Activated CD4-positive, alpha-beta T cell treated with anti-CD3 and anti-CD28 coated beads, Interleukin-2, Interleukin-6, amounts not matched to agents 100 ng/mL and 50 ng/mL, durations not matched to agents 16 hours and 8 hours (primary cell): ENCODE data around the gene GOLIM4.

Experiments
- DNase-seq: peaks from one replicate; pipeline ENCODE4 v3.0.0-alpha.2; 2020

Gene GOLIM4

DNA sequence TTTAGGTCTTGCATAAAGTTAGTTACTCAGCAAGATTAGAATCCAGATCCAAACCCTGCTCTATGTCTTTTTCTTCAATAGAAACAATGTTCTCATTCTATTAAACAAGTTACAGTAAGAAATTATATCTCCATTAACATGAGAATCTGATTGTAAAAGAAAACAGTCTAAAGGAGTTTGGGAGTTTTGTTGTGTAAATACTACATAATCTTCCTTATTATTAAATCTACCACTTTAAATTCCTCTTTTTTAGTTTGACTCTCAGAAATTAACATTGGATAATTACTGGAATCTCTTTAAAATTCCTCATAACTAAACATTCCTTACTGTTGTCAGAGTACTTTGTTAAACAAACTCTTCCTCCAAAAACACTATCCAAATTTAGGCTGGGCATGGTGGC is 1.7 kb upstream of the GOLIM4 start:
- DNase-seq, result no peak

DNA sequence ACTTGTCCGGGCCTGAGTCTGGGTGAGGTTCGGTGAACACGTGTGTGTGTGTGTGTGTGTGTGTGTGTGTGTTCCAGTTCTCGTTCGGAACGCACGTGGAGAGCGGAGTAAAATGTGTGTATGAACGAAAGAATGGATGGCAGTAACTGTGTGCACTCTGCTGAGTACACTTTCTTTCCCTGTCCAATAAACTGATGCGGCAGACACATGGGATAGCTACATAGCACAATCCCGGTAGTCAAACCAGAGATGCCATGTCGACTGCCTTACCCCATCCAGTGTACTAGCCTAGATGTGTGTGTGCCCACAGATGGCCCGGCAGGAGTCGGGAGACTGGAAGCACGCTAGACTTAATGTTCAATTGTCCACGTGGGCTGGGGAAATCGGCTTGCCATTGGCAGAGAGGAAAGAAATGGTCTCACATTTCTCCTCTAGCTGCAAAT is 507 bp upstream of the GOLIM4 start:
- peak; percentile 29 for DNase-seq

DNA sequence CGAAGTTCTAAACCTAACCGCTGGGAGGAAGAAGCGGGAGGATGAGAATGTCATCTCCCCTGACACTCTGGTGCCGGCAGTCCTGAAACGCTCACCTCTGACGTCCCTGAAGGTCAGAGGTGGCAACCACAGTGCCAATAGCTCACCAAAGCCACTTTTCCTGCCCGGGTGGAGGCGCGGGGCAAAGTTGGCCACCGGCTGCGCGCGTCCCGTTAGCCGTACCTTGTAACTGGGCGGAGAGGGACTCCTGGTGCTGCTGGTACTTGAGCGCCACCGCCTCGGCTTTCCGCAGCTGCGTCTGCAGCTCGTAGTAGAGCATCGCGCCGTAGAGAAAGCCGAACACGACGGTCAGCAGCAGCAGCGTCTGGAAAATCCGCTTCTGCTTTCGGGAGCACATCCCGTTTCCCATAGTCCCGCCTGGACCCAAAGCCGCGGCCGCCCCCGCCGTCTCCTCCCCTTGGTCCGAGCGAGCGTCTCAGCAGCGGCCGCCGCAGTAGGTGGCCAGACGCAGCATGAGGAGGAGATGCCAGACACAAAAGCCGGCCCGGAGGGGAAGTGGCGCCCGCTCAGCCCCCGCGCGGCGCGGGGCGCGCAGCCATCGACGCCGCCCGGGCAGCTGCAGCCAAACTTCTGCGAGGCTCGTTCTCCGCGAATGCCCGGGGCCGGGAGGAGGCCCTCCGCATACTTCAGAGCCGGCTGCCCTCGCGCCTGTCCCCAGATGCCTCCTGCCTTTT is 680 bp downstream of the GOLIM4 start:
- DNase-seq, result peak; percentile 66

DNA sequence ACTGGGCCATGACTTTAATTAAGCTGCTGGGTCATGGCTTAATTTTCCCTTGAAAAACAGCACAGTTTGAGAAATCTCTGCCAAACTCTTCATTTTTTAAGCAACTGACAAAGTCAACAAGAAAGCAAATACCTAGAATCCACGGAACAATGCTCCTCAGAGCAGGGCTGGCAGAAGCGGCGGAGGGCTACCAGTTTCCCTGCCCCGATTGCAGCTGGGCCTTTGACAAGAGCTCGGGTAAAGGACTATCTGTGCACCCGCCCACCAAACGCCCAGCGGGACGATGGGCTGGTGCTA is 1.2 kb downstream of the GOLIM4 start:
- DNase-seq, result no peak

DNA sequence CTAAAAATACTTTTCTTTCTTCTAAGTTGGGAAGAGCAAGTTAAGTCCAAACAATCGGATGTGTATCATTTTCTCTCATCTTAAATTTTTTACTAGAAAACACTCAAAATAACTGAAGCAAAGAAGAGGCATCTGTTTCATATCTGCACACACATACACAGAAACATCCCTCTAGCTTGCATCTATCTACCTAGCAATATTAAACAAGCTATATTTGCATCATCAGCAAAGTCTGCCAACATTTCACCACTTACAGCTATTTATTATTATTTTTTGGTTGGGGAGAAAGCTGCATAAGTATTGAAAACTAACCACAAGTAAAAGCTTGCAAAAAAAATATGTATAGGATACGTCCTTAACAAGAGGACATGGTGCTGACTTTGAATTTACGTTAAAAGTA is 1.9 kb downstream of the GOLIM4 start:
- no peak for DNase-seq

DNA sequence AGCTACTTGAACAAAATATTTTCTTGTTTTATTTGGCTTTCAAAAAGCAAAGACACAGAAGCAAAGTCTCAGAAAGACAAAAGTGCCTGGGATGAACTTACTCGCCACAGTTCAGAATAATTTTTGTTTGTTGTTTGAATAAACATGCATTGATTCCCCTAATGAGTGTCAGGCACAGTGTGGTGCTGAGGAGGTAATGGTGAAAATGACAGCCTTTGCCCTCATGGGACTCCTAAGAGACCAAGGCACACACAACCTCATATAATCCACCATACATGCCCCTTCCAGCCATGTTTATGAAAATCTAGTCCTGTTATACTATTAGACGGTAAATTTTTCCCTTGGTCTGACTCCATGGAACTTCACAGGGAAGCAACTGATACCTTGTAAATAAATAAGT is 2.5 kb downstream of the GOLIM4 start:
- DNase-seq, result no peak

DNA sequence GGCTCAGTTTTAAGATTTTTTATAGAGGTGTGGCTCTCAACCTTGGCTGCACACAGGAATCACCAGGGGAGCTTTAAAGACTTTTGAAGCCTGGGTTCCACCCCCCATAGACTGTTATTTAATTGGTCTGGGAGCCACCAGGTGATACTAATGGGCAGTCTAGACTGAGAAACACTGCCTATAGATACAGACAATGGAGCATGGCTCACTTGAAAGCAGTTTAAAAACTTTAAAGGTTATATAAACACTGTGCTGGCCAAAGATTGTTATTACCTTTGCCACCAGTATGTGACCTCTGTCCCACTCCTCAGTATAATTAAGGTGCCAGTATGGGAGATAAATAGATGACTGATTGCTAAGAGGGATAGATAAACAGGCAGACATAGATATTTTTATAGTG is 3.8 kb downstream of the GOLIM4 start:
- DNase-seq, result no peak

DNA sequence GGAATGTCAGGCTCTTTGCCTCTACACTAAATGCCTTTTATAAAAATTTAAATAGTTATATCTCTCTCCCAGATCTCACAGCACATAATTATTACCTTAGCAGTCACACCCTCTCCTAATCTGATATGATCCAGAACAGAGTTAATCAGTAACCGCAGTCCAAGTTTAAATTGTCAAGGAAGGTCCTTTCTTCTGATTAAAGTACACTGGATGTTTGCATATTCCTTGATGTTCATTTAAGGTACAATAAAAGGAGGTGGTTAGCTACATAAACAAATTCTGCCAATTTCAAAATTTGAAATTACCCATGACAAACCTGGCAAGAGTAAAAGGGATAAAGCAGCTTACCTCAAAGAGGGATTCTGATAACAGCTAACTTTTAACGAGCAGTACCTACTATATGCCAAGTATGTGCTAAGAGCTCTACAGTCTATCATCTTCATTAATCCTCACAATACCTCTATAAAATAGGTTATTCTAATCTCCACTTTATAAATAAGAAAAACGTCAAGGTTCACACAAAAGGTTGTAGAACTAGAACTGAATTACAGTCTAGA is 4.3 kb downstream of the GOLIM4 start:
- no peak for DNase-seq

DNA sequence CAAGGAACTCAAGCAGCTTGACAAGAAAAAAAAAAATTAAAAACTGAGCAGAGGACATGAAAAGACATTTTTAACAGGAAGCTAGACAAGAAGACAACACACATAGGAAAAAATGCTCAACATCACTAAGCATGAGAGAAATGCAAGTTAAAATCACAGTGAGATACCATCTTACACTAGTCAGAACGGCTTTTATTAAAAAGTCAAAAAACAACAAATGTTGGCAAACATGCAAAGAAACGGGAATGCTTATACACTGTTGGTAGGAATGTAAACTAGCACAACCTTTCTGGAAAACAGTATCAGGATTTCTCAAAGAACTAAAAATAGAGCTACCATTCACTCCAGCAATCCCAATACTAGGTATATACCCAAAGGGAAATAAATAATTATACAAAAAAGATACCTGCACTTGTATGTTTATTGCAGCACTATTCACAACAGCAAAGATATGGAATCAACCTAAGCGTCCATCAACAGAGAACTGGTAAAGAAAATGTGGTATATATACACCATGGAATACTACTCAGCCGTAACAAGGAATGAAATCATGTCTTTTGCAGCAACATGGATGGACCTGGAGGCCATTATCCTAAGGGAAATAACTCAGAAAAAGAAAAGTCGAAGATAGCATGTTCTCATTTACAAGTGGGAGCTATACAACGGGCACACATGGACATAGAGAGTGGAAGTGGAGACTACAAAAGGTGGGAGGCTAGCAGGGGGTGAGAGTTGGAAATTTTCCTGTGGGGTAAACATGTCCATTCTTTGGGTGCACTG is 5.2 kb downstream of the GOLIM4 start:
- DNase-seq, result no peak

DNA sequence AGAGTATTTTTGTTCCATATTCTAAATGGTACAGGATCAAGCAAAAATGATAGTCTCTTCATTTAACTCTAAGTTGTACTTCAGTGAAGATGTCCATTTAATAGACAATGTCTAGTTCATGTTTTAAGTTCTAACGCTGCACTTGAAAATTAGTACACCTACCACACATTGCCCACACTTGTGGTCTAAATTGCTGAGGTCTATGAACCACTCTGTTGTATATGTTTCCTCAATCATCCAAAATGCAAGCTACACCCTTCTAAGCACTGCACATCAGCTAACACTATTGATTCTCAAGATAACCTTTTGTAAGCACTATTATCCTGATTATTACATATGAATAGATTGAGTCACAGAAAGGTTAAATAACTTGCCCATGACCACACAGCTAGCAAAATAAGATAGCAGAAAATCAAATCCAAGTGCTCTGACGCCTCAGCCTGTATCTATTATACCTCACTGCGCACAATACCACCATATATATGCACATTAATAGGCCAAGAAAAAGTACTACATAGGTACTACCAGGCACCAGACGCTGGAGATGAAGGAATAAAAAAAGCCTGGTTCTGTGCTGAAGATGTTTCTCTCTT is 6.4 kb downstream of the GOLIM4 start:
- no peak for DNase-seq

DNA sequence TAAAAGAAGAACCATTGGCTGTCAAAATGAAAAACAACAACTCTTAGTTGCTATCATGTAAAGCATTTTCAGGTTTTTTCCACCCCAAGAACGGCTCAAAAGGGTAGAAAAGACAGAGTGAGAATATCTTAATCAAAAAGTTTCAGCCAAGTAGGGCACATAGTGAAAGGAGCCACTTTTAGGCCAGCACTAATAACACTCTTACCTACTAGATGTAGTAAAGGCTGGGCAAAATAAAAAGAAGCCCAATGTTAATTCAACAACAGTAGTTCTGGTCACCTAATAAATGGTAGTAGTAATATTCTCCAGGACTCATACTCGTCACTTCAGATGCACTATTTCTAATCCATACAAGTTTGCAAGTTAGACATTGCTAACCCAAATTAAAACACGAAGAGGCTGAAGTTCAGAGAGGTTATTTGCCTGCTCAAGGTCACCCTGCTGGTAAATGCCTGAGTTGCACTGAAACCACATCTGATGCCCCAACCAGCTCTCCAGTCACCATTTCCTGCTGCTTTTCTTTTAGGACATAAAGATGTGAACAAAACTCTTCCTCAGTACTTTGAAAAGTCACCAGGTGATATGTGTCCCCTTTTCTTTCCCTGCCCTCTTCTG is 7.5 kb downstream of the GOLIM4 start:
- DNase-seq, result peak; percentile 39

DNA sequence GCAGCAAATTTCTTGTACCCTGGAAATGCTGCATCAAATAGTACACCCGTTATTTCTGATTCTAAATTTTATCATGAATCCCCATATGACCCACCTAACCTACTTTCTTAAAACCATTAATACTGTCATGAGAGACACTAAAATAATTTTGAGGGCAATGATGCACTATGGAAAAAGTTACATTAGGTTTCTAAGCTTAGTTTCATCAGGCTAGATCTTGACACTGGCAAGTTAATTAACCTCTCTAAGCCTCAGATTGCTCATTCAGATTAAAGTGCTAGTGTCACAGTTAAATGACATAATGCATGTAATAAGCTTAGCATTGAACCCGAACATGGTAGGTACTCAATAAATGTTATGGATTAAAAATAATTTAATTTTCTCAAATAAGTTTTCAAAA is 8.2 kb downstream of the GOLIM4 start:
- no peak for DNase-seq

DNA sequence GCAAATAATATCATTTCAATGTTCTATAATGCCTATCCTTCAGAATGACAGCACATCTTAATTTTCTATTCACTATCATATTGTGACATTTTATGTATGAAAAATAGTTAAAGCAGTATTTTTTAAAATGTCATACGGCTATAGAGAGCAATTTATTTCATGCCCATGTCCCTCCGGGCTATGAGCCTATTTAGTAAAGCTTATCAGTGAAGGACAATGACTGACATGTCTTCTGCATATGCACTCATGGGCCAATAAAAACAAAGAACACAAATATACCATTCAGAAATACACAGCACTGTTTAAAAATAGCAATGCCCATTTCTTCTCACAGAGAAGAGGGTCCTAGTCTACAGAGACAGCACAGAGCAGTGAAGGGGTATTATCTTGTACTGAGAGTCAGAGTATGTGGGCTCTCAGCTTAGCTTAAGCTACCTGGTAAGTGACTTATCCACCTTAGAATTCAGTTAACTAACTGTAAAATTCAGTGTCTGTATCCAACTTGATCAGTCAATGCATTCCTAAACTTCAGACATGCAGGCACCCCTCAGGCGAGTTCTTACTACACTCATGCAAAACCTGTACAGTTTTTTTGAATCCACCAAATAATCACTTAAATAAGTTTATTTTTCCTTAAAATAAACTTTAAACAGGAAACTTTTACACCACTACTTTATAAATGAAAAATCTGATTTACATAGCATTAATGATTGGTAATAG is 9.0 kb downstream of the GOLIM4 start:
- no peak for DNase-seq

DNA sequence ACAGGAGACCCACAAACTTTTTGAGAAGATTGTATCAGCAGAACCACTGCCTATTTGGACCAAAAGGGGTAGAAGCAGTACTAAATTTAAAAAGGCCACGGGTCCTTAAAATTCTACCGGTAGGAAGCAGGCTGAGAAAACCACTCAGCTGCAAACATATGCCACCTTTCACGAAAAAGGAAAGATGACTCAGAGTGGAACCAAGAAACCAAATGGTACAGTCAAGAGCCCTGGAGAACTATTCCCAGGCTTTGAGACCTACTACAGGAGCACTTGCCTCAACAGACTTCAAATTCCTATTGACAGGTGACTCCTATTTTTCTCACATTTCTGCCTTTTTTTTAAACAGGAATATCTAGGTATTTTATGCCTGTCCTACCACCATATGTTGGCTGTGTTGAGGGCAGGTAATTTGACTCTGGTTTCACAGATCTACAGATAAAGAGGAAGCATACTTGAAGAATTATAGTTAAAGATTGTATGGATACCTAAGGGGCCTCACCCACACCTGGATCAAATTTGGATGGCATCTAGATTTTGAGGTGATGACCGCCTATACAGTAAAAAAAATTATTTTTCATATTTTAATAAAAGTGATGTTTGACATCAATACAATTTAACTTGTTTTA is 10.1 kb downstream of the GOLIM4 start:
- peak; percentile 35 for DNase-seq

DNA sequence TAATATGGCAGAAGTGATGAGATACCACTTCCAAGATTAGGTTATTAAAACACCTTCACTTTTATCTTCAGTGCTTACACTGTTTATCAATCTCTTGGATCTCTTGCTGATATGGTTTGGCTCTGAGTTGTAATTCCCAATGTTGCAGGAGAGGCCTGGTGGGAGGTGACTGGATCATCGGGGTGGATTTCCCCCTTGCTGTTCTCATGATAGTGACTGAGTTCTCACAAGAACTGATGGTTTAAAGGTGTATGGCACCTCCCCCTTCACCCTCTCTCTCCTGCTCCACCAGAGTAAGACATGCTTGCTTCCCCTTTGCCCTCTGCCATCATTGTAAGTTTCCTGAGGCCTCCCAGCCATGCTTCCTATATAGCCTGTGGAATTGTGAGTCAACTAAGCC is 11.8 kb downstream of the GOLIM4 start:
- DNase-seq, result no peak

DNA sequence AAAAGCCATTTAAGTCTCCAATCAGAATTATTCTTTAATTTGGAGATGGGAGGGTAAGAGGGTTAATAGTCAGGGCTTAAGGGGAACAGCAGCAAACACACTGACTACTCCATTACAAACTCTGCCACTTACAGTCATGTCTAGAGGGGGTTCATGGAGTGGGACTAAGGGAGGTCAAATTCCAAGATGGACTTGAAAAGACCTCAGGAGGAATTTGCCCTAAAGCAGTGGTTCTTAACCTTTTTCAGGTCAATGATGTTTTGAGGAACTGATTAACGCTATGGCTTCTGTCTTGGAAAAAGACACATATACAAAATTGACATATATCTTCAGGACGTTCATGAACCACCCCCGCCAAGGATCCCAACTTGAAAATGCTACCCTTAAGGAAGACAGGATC is 13.9 kb downstream of the GOLIM4 start:
- DNase-seq, result no peak

DNA sequence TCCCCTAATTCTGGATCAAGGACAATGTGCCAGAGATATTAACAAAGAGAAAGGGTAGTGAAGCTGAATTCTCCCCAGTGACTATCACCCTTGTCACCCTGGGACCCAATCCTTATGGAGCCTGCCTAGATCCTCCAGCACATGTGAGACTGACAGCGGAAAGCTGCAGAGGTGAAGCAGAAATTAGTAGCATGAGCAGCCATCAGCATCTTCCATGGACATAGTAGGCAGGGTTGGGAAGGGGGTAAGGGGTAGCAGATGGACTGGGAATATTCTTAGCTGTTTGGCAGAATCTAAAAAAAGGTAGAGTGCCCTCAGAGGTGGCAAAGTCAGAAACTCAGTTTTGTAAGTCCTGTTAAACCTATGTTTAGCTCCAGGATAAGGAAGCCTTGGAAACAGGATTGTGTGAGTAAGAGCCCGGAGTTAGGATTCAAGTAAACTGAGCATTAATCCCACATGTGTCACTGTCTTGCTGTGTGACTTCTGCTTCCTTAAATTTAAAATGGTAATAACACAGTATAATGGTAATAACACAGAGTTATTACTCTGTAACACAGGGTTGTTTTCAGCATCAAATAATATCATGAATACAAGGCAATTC is 14.5 kb downstream of the GOLIM4 start:
- no peak for DNase-seq

DNA sequence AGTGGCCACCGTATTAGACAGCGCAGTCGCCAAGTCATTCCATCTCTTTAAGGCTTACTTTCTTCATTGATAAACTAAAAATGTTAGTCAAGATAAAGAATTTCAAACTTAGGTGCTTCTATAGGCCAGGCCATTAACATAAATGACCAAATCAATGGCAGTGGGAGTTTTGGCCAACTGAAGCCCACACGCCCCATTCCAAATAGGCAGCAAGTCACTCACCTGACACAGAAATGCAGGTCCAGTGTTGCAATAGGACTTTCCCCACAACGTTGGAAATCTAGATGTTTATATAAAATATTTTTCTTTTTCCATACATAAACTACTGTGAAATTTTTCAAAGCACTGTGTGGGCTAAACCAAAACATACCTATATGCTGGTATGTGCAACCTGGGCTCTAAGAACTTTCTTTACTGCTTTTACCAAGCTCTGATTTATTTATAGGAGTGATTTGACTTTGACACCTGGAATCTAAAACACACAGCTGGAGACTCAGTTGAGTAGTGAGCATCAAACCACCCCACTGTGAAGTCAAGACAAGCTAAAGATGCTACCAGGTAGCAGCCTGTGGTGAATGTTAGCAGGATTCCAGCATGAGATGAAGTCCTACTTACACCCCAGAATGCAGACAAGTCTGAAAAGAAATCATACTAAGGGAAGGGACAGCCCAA is 15.1 kb downstream of the GOLIM4 start:
- DNase-seq, result no peak

DNA sequence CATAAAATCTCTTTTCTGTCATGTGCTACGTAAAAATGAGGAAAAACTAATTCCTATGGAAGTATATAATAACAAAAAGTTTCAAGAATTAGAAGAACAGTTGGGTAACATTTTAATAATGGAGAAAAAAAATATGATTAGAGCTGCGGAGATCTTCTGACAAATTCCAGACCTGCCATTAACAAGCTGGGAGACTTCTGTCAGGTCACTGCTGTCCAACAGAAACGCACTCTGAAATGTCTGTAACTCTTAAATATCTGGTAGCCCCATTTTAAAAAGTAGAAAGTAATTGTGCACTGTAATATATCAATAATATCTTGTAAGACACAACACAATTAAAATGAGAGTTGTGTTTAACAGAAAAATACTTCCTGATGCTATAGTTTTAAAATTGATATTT is 15.7 kb downstream of the GOLIM4 start:
- DNase-seq, result no peak

DNA sequence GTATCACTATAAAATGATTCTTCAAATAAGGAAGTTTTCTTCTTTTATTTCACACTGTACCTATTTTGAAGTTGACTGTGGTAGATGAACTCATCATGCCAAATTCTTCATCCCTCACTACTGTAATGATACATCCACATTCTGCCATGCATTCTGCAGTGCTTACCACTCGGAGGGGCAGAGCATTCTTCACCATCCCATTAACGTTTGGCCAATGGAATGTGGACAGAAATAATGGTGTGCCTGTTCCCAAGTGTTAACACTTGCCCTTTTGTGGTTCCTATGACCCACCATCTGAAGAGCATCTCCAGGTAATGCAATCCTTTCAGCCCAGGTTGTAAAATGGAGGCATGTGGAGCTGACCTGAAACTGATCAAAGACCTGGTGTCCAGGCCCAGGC is 18.6 kb downstream of the GOLIM4 start:
- no peak for DNase-seq

DNA sequence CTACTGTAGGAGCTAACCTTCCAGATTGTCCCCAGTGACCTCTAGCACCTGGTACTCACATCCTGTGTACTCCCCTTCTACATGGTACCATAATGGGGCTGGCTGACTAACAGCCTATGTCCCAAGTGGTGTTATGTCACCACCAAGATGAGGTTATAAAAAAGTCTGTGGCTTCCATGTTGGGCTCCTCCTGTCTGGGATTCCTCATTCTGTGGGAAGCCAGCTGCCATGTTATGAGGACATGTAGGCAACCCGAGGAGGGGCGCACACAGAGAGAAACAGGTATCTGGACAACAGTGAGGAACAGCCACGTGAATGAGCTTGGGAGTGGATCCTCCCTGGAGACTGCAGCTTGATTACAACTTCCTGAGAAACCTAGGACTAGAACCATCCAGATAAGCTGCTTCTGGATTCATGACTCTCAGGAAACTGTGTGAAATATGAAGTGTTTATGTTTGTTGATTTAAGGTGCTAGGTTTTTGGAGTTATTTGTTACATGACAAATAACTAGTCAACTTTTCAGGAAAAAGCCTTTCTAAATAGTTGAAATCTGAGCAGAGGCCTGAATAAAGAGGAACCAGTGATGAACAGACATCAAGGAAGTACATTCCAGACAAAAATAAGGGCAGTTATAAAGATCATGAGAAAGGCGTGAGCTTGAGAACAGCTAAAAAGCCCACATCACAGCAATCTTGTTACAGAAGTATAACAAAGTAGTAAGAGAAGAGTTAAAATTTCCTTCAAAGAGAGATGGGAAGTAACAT is 21.7 kb downstream of the GOLIM4 start:
- no peak for DNase-seq
